Ovary (tissue), 9 donors: ENCODE results near the gene CIZ1. TPM values are rescaled to one million over a fixed set of nuclear protein-coding genes. Genes with fewer than 3 reads are reported as not detected.

ENCODE experiments used
- DNase-seq, 5 donors: peaks; one replicate each; pipeline ENCODE4 v3.0.0-alpha.2; 2019 to 2020
- H3K27ac ChIP-seq, 2 donors: fragments of 200-600 bp; one replicate each; pipeline versions ENCODE4 v1.5.1 to v1.8.0; 2019 to 2022
- H3K27me3 ChIP-seq: fragments of 200-600 bp; one replicate; pipeline ENCODE4 v1.8.0; 2022
- H3K36me3 ChIP-seq: fragments of 200-600 bp; sonication (generic); one replicate; pipeline ENCODE4 v1.5.1; 2019
- H3K4me1 ChIP-seq: one replicate; pipeline ENCODE4 v1.8.1; 2013; ENCODE audit warnings: mild to moderate bottlenecking, moderate library complexity; ENCODE audit not compliant: insufficient read depth
- H3K4me3 ChIP-seq: fragments of 200-600 bp; sonication (generic); one replicate; pipeline ENCODE4 v1.5.1; 2017
- H3K9me3 ChIP-seq, 2 donors: fragments of 200-600 bp in 1 of 2; sonication (generic) in 1 of 2; one replicate each; pipeline versions ENCODE4 v1.5.1 to v1.8.1; 2013 to 2019; ENCODE audit warnings: mild to moderate bottlenecking in 1 of 2, moderate library complexity in 1 of 2
- CTCF ChIP-seq, 3 donors: fragments of 450-650 bp in 2 of 3; fragments of 200-600 bp in 1 of 3; IDR thresholded peaks; one replicate each; pipeline versions ENCODE4 v1.5.1 to v1.8.0; 2016 to 2022; ENCODE audit warnings: antibody characterized with exemption in 3 of 3, mild to moderate bottlenecking in 1 of 3
- EP300 ChIP-seq: sonication (generic); formaldehyde crosslinking; IDR thresholded peaks from one replicate; pipeline ENCODE4 v1.6.1; 2017; ENCODE audit warnings: antibody characterized with exemption
- POLR2A ChIP-seq: fragments of 450-650 bp; IDR thresholded peaks from one replicate; pipeline ENCODE4 v1.6.1; 2017; ENCODE audit warnings: antibody characterized with exemption, mild to moderate bottlenecking, moderate library complexity
- WGBS, 3 donors: extraction: QIAGEN DNeasy Blood & Tissue Kit in 1 of 3; methylation state at CpG; one replicate each; pipeline versions ENCODE4 v1.1.5 to v1.1.7; 2013 to 2017; 5-methylcytosine and 5-hydroxymethylcytosine counted together
- intact Hi-C, 4 donors: fragments of 100-400 bp; cut with DNase I; formaldehyde crosslinking; loops; one replicate each; pipeline versions ENCODE4 v1.11.0 to v1.15.1; 2022 to 2023
- polyA plus RNA-seq, 2 donors: library from polyadenylated mRNA; stranded (reverse); fragments of 200-250 nt in 1 of 2; fragments of 350-450 nt in 1 of 2; fragmentation: Illumina TruSeq in 1 of 2; extraction: RNeasy Lipid Tissue Mini Kit (QIAGEN cat#74804) in 1 of 2; gene quantifications; one replicate each; pipeline ENCODE4 v1.2.3, GENCODE V29; 2013 to 2014
- total RNA-seq, 7 donors: library from RNA; depleted of rRNA in 2 of 7; stranded (reverse); fragments of >200 nt in 2 of 7; fragmentation: NEBNext Ultra II Directional in 3 of 7; extraction: Animal tissue kit (Norgen Biotek cat#: 25700) in 3 of 7; gene quantifications; one replicate each; pipeline versions ENCODE4 v1.1.0 to v1.2.4, GENCODE V29; 2016 to 2023
- donor health status: DM: no; HTN: no; CAD: no; lungs with moderate emphysema.
- donor health status: DM: no; HTN: no; CAD: no.
- donor health status: Bipolar disorder and iron deficiency.
- donor health status: DM: yes; HTN: yes; CAD: no.
- donor health status: DM: no; HTN: no; CAD: no.
- donor health status: DM: yes; HTN: yes; CAD: no.

Gene CIZ1
- total and polyA plus RNA-seq, 9 donors = 53.1 to 185 (median 138) TPM

GRCh38 chr9:128148509-128149000 is 42.8 kb downstream of the CIZ1 start:
- Histone ChIP-seq H3K27ac (no peak overlapping the region), H3K4me1 (no peaks in the 10 kb centered on the region), H3K4me3 (no peak overlapping the region), H3K36me3 (no peaks in the 10 kb centered on the region), H3K9me3 (no peaks in the 10 kb centered on the region), H3K27me3 (no peaks in the 10 kb centered on the region)
- DNase-seq = peak in 1 of 5 donors; percentile 9
- 79 to 80% (median 80%) methylated on average over 5 of the region's 5 CpGs for WGBS, 3 donors
- intact Hi-C loops = no loop called here
- TF ChIP-seq POLR2A (no peak), EP300 (no peak), CTCF (IDR thresholded peaks at IDR 0.05) (no peak)

- Histone ChIP-seq H3K9me3 (no peaks in the 10 kb centered on the region), H3K4me3 (no peak overlapping the region), H3K27me3 (no peaks in the 10 kb centered on the region), H3K27ac (no peak overlapping the region), H3K4me1 (no peaks in the 10 kb centered on the region), H3K36me3 (no peaks in the 10 kb centered on the region)
- 82 to 85% (median 83%) methylated on average over 8 of the region's 8 CpGs for WGBS, 3 donors
- intact Hi-C loops = no loop called here
- DNase-seq = peak in 2 of 5 donors; percentile 15 to 26
- TF ChIP-seq POLR2A = no peak
- no peak for TF ChIP-seq CTCF (IDR thresholded peaks at IDR 0.05)
- TF ChIP-seq EP300 = no peak
These were observed 44.7 kb downstream of the CIZ1 start for GRCh38 chr9:128146591-128147120.

GRCh38 chr9:128145951-128146351 is 45.4 kb downstream of the CIZ1 start:
- Histone ChIP-seq H3K4me3 (no peak overlapping the region), H3K27me3 (no peaks in the 10 kb centered on the region), H3K4me1 (no peaks in the 10 kb centered on the region), H3K27ac (no peak overlapping the region), H3K9me3 (no peaks in the 10 kb centered on the region), H3K36me3 (no peaks in the 10 kb centered on the region)
- DNase-seq = peak in 1 of 5 donors; percentile 14
- no peak for TF ChIP-seq EP300
- TF ChIP-seq POLR2A = no peak
- no peak for TF ChIP-seq CTCF (IDR thresholded peaks at IDR 0.05)
- intact Hi-C loops = no loop called here
- 67 to 79% (median 79%) methylated on average over 13 of the region's 13 CpGs for WGBS, 3 donors

GRCh38 chr9:128145536-128145935 is 45.8 kb downstream of the CIZ1 start:
- intact Hi-C loops = no loop called here
- no peak for DNase-seq
- Histone ChIP-seq H3K4me1 (no peaks in the 10 kb centered on the region), H3K36me3 (no peaks in the 10 kb centered on the region), H3K4me3 (no peak overlapping the region), H3K27ac (no peak overlapping the region), H3K27me3 (no peaks in the 10 kb centered on the region), H3K9me3 (no peaks in the 10 kb centered on the region)
- TF ChIP-seq POLR2A = no peak
- no peak for TF ChIP-seq EP300
- TF ChIP-seq CTCF (IDR thresholded peaks at IDR 0.05) = no peak
- 75 to 80% (median 75%) methylated on average over 8 of the region's 8 CpGs for WGBS, 3 donors
